Measurements from ENCODE around the gene HSD17B11. TPM values are rescaled to one million over a fixed set of nuclear protein-coding genes. Genes with fewer than 3 reads are reported as not detected.
A peak's percentile ranks its signal among the peaks of the same experiment; 100 is the strongest.
"Not testable (repeated sequence)": the region's sequence is repeated elsewhere in the genome, so short reads cannot be mapped to it uniquely, and the experiment has no call there.

The HSD17B11 gene
- total and polyA plus RNA-seq, 2 donors from 2014 or later: 39.5 to 48.1 TPM

DNA sequence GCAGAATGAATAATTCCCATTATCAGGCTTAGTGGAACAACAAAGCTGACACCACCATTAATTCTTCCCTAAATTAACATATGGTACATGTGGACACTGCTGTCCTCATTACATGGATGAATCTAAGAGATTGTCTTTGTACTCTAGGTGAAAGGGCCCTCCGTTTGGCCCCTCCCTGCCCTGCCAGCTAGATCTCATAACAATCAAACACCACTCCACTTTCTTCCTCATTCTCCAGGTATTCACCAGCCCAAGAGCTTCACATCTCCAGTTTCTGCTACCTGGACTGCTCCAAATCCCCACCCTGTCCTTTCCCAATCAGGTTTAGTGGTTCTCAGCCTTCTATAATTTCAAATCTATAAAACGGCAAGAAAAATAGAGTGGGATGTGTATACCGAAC, 3.8 kb downstream of the HSD17B11 start:
- H3K9ac ChIP-seq (ENCODE audit: low read length in 3 of 3): no peak overlapping the region
- H3K9me3 ChIP-seq (ENCODE audit: control insufficient read depth in 2 of 3, insufficient read depth in 1 of 3, low read length in 3 of 3): peaks cover 0 to 5% (median 0%) of the 10 kb centered on the region in 3 donors
- H3K27me3 ChIP-seq (ENCODE audit: control insufficient read depth, insufficient read depth, low read length): no peaks in the 10 kb centered on the region
- no peaks in the 10 kb centered on the region for H3K36me3 ChIP-seq (ENCODE audit: control insufficient read depth in 2 of 3, insufficient read depth in 3 of 3, low read length in 3 of 3)
- peaks cover 0 to 9% (median 3%) of the 10 kb centered on the region in 3 donors for H3K4me1 ChIP-seq (ENCODE audit: control insufficient read depth in 2 of 3, insufficient read depth in 2 of 3, low read depth in 1 of 3, low read length in 3 of 3)
- H3K4me3 ChIP-seq (ENCODE audit: low read length in 3 of 3): no peak overlapping the region
- no peak for DNase-seq
- no peak overlapping the region for H3K27ac ChIP-seq (ENCODE audit: low read depth in 2 of 2, low read length in 2 of 2)
- TF ChIP-seq, protein P1, sequence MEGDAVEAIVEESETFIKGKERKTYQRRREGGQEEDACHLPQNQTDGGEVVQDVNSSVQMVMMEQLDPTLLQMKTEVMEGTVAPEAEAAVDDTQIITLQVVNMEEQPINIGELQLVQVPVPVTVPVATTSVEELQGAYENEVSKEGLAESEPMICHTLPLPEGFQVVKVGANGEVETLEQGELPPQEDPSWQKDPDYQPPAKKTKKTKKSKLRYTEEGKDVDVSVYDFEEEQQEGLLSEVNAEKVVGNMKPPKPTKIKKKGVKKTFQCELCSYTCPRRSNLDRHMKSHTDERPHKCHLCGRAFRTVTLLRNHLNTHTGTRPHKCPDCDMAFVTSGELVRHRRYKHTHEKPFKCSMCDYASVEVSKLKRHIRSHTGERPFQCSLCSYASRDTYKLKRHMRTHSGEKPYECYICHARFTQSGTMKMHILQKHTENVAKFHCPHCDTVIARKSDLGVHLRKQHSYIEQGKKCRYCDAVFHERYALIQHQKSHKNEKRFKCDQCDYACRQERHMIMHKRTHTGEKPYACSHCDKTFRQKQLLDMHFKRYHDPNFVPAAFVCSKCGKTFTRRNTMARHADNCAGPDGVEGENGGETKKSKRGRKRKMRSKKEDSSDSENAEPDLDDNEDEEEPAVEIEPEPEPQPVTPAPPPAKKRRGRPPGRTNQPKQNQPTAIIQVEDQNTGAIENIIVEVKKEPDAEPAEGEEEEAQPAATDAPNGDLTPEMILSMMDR (IDR thresholded peaks at IDR 0.05; ENCODE audit: borderline replicate concordance, extremely low read depth, insufficient read depth): no peak
- FAIRE-seq: no peak
- intact Hi-C loops (cut with DNase I): loop anchor here (10.0 kb wide), 1 partner anchor 78 kb away; no protein-coding TSS in a partner anchor

DNA sequence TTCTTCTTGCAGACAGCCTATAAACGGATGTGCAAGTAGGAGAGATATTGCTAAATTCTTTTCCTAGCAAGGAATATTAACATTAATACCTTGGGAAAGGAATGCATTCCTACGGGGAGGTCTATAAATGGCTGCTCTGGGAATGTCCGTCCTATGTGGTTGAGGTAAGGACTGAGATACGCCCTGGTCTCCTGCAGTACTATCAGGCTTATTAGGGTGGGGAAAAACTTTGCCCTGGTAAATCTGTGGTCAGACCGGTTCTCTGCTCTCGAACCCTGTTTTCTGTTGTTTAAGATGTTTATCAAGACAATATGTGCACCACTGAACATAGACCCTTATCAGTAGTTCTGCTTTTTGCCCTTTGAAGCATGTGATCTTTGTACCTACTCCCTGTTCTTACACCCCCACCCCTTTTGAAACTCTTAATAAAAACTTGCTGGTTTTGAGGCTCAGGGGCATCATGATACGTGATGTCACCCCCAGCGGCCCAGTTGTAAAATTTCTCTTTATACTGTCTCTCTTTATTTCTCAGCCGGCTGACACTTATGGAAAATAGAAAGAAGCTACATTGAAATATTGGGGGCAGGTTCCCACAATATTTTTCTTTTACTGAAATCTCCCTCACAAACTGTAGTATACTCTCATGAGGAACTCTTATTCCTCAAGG, 6.4 kb downstream of the HSD17B11 start:
- not testable (repeated sequence) for DNase-seq, FAIRE-seq
- intact Hi-C loops (cut with DNase I): loop anchor here (10.0 kb wide), 1 partner anchor 80 kb away; no protein-coding TSS in a partner anchor

DNA sequence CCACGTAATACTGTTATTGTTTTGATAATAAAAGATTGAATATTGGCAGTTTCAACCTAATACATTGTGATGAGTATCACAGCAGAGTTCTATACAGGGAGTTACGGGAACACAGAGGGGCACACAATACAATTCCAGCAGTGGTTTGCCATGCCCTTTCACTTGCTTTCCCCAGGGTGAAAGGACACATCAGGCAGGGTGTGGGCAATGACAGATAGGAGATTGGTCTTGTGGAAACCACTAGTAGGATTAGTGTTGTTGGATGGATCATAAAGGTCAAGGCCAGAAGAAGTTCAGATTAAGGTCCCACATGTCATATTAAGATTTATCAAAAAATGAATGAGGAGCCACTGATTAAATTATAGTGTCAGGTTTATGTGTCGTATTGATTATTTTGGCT, 8.1 kb downstream of the HSD17B11 start:
- intact Hi-C loops (cut with DNase I): loop anchor here (10.0 kb wide), 1 partner anchor 82 kb away; no protein-coding TSS in a partner anchor
- TF ChIP-seq, protein P1 (IDR thresholded peaks at IDR 0.05; ENCODE audit: borderline replicate concordance, extremely low read depth, insufficient read depth): no peak
- no peaks in the 10 kb centered on the region for H3K27me3 ChIP-seq (ENCODE audit: control insufficient read depth, insufficient read depth, low read length)
- no peaks in the 10 kb centered on the region for H3K36me3 ChIP-seq (ENCODE audit: control insufficient read depth in 2 of 3, insufficient read depth in 3 of 3, low read length in 3 of 3)
- DNase-seq (no peak), FAIRE-seq (no peak)
- no peaks in the 10 kb centered on the region for H3K9me3 ChIP-seq (ENCODE audit: control insufficient read depth in 2 of 3, insufficient read depth in 1 of 3, low read length in 3 of 3)
- peaks cover 0 to 4% (median 0%) of the 10 kb centered on the region in 3 donors for H3K4me1 ChIP-seq (ENCODE audit: control insufficient read depth in 2 of 3, insufficient read depth in 2 of 3, low read depth in 1 of 3, low read length in 3 of 3)
- no peak overlapping the region for H3K9ac ChIP-seq (ENCODE audit: low read length in 3 of 3)
- H3K4me3 ChIP-seq (ENCODE audit: low read length in 3 of 3): no peak overlapping the region
- no peak overlapping the region for H3K27ac ChIP-seq (ENCODE audit: low read depth in 2 of 2, low read length in 2 of 2)

More for the DNA sequence above, 6.4 kb downstream of the HSD17B11 start:
- H3K36me3 ChIP-seq (ENCODE audit: control insufficient read depth in 2 of 3, insufficient read depth in 3 of 3, low read length in 3 of 3); H3K9ac ChIP-seq (ENCODE audit: low read length in 3 of 3); H3K27me3 ChIP-seq (ENCODE audit: control insufficient read depth, insufficient read depth, low read length); H3K4me1 ChIP-seq (ENCODE audit: control insufficient read depth in 2 of 3, insufficient read depth in 2 of 3, low read depth in 1 of 3, low read length in 3 of 3); H3K27ac ChIP-seq (ENCODE audit: low read depth in 2 of 2, low read length in 2 of 2); H3K9me3 ChIP-seq (ENCODE audit: control insufficient read depth in 2 of 3, insufficient read depth in 1 of 3, low read length in 3 of 3); H3K4me3 ChIP-seq (ENCODE audit: low read length in 3 of 3): not testable (repeated sequence)

DNA sequence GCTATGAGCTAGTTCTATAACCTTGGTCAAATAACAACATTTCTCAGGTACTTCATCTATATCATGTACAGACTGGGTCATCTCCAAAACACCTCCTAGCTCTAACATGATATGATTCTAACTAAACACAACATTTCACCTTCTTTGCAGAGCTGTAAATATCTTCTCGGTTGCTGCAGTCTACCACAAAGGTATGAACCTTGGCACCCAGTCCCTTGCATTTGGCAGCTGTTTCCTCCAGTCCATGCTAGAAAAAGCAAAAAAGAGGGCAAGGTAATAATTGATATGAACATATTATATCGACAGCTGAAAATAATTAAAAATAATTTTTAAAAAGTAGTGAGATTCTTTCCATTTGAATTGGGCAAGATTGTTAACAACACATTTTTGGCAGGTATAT, 8.9 kb downstream of the HSD17B11 start:
- no peak for DNase-seq
- Histone ChIP-seq H3K27me3 (ENCODE audit: control insufficient read depth, insufficient read depth, low read length) (no peaks in the 10 kb centered on the region), H3K27ac (ENCODE audit: low read depth in 2 of 2, low read length in 2 of 2) (no peak overlapping the region), H3K9ac (ENCODE audit: low read length in 3 of 3) (no peak overlapping the region), H3K4me1 (ENCODE audit: control insufficient read depth in 2 of 3, insufficient read depth in 2 of 3, low read depth in 1 of 3, low read length in 3 of 3) (peaks cover 0 to 4% (median 0%) of the 10 kb centered on the region in 3 donors), H3K36me3 (ENCODE audit: control insufficient read depth in 2 of 3, insufficient read depth in 3 of 3, low read length in 3 of 3) (no peaks in the 10 kb centered on the region), H3K9me3 (ENCODE audit: control insufficient read depth in 2 of 3, insufficient read depth in 1 of 3, low read length in 3 of 3) (no peaks in the 10 kb centered on the region), H3K4me3 (ENCODE audit: low read length in 3 of 3) (no peak overlapping the region)
- peak; percentile 30 for FAIRE-seq
- intact Hi-C loops (cut with DNase I): loop anchor here (10.0 kb wide), 1 partner anchor 83 kb away; no protein-coding TSS in a partner anchor
- TF ChIP-seq, protein P1 (IDR thresholded peaks at IDR 0.05; ENCODE audit: borderline replicate concordance, extremely low read depth, insufficient read depth): no peak

All from kidney (tissue), 14 donors.